HEK293T (cell line): ENCODE data around the gene MACROD2.

Experiments
- ARNT ChIP-seq: fragments of 450-650 bp; IDR thresholded peaks from 2 replicates; pipeline ENCODE4 v1.6.1; 2017; ENCODE audit warnings: mild to moderate bottlenecking
- BHLHE40 ChIP-seq: fragments of 450-650 bp; IDR thresholded peaks from 2 replicates; pipeline ENCODE4 v1.6.1; 2016; ENCODE audit warnings: mild to moderate bottlenecking, moderate library complexity, borderline replicate concordance
- CTBP1 ChIP-seq: fragments of 450-650 bp; IDR thresholded peaks from 2 replicates; pipeline ENCODE4 v1.6.1; 2016; ENCODE audit warnings: borderline replicate concordance
- ELF4 ChIP-seq: fragments of 450-650 bp; IDR thresholded peaks from 2 replicates; pipeline ENCODE4 v1.6.1; 2017; ENCODE audit warnings: antibody characterized with exemption
- FOXA1 ChIP-seq: fragments of 450-650 bp; IDR thresholded peaks from 2 replicates; pipeline ENCODE4 v1.6.1; 2016; ENCODE audit warnings: mild to moderate bottlenecking
- HDGF ChIP-seq: fragments of 450-650 bp; IDR thresholded peaks from 2 replicates; pipeline ENCODE4 v1.6.1; 2017; ENCODE audit warnings: antibody characterized with exemption, borderline replicate concordance
- LEF1 ChIP-seq: fragments of 450-650 bp; IDR thresholded peaks from 2 replicates; pipeline ENCODE4 v1.6.1; 2017; ENCODE audit warnings: mild to moderate bottlenecking, borderline replicate concordance
- NFRKB ChIP-seq: fragments of 450-650 bp; IDR thresholded peaks from 2 replicates; pipeline ENCODE4 v1.6.1; 2016; ENCODE audit warnings: mild to moderate bottlenecking, moderate library complexity
- SP1 ChIP-seq: fragments of 450-650 bp; IDR thresholded peaks from 2 replicates; pipeline ENCODE4 v1.6.1; 2017
- SUZ12 ChIP-seq: fragments of 450-650 bp; IDR thresholded peaks from 2 replicates; pipeline ENCODE4 v1.6.1; 2016; ENCODE audit warnings: mild to moderate bottlenecking
- TARDBP ChIP-seq: fragments of 450-650 bp; IDR thresholded peaks from 2 replicates; pipeline ENCODE4 v1.6.1; 2016
- ZNF384 ChIP-seq: fragments of 450-650 bp; IDR thresholded peaks from 2 replicates; pipeline ENCODE4 v1.6.1; 2016
- TF ChIP-seq, protein P1 (sequence below): fragments of 450-650 bp; IDR thresholded peaks from 2 replicates; pipeline ENCODE4 v1.6.1; 2016

DNA sequence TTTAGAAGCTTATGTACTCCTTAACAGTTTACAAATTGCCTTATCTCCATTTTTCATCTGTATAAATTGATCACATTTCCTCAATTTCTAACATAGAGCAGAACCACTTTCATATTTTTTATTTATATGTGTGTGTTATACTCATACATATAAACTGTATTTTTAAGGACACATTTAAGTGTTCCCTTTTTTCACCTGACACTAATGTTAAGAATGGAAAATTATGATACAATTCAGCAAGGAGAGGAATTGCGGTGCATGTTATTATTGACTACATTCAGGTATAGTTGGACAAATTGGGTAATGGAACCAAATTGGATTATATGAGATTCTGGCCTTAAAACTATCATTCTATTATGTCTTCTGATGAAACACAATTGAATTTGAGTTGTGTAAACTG, 821.2 kb downstream of the MACROD2 start:
- TF ChIP-seq ELF4, result no peak
- no peak for TF ChIP-seq TARDBP
- TF ChIP-seq SP1, result no peak
- TF ChIP-seq CTBP1, result no peak
- TF ChIP-seq, protein P1, sequence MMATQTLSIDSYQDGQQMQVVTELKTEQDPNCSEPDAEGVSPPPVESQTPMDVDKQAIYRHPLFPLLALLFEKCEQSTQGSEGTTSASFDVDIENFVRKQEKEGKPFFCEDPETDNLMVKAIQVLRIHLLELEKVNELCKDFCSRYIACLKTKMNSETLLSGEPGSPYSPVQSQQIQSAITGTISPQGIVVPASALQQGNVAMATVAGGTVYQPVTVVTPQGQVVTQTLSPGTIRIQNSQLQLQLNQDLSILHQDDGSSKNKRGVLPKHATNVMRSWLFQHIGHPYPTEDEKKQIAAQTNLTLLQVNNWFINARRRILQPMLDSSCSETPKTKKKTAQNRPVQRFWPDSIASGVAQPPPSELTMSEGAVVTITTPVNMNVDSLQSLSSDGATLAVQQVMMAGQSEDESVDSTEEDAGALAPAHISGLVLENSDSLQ, result no peak
- TF ChIP-seq BHLHE40, result no peak
- no peak for TF ChIP-seq FOXA1
- TF ChIP-seq ZNF384, result no peak
- no peak for TF ChIP-seq LEF1
- no peak for TF ChIP-seq HDGF
- TF ChIP-seq SUZ12, result no peak
- no peak for TF ChIP-seq NFRKB
- TF ChIP-seq ARNT, result no peak
